ENCODE results near the gene CDC45.

The CDC45 gene

DNA sequence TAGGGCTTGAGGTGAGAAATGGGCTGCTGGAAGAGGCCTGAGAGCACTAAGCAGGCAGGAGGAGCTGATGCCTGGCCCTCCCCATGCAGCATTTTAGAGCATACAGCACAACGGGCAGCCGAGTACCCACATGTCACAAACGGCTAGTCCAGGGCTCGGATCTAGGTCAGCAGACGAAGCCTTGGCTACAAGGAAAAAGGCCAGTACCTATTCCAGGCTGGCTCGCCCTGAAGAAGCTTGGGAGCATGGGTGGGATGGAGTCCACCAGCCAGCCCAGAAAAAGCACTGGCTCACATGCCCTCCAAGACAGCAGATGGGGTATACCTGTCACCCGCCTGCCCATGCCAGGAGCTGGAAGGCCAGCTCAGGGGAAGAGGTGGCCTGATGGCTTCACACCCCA, 10.3 kb upstream of the CDC45 start:
- no peak for DNase-seq (ENCODE audit: low spot score)

- DNase-seq (ENCODE audit: low spot score), result no peak
These were observed 9.7 kb upstream of the CDC45 start for GRCh38 chr22:19470010-19470409.

DNA sequence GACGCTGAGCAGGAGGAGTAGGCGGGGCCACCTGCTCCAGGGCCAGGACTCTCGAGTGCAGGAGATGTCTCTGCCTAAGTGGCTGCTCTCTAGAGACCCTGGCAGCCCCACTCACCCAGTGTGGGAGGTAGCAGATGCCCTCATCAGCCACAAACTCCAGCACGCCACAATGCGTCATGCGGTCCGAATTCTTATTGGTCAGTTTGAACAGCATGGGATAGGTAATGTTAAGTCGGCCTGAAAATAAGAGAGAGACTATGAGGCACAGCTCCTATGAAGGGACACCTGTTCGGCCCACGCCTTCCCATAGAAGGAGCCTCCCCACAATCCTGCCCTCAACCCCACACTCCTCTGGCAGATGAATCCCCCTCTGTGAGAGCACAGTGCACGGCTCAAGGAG, 8.1 kb upstream of the CDC45 start:
- no peak for DNase-seq (ENCODE audit: low spot score)

GRCh38 chr22:19472233-19472632, 7.5 kb upstream of the CDC45 start:
- no peak for DNase-seq (ENCODE audit: low spot score)

GRCh38 chr22:19473578-19473977, 6.1 kb upstream of the CDC45 start:
- DNase-seq (ENCODE audit: low spot score), result peak; percentile 35

DNA sequence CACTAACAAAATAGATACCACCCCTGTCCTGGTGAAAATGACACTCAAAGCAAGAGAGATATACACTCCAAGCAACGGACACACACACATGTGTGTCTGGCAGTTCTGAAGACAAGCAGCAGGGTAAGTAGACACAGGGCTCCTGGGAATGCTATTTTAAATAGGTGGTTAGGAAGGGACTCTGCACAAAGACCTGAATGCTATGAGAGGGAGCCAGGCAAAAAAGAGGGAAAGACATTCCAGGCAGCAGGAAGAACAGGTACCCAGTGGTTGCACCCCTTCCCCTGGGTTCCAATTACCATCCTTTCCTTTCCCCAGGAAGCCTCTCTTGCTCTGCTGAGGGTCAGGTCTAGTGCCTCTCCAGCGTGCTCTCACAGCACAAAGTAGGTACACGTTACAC, 3.7 kb upstream of the CDC45 start:
- no peak for DNase-seq (ENCODE audit: low spot score)

DNA sequence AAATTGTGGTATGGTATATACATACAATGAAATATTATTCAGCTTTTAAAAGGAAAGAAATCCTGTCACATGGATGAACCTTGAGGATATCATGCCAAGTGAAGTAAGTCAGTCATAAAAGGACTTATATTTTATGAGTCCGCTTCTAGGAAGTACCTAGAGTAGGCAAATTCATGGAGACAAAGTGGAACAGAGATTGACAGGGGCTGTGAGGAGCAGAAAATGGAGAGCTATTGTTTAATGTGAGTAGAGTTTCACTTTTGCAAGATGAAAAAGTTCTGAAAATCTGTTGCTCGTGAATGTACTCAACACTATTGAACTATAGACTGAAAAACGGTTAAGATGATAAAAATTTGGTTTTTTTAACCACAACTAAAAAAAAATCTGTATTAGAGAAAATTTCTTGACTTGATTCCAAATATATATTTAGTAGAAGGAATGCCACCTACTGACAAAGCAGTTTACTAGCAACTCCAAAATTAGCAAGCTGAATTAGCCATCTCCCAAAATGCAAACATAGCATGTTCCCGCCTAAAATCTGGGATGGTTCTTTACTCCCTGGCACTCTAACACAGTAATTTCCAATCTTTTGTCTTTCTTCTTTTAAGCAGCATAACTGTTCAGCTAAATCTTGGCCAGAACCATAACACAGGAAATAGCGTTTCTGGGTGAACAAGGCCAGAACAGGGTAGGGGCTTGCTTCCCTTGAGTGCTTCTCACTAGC, 2.2 kb upstream of the CDC45 start:
- peak; percentile 62 for DNase-seq (ENCODE audit: low spot score)

GRCh38 chr22:19478045-19478900, 1.4 kb upstream of the CDC45 start:
- DNase-seq (ENCODE audit: low spot score), result peak; percentile 8

DNA sequence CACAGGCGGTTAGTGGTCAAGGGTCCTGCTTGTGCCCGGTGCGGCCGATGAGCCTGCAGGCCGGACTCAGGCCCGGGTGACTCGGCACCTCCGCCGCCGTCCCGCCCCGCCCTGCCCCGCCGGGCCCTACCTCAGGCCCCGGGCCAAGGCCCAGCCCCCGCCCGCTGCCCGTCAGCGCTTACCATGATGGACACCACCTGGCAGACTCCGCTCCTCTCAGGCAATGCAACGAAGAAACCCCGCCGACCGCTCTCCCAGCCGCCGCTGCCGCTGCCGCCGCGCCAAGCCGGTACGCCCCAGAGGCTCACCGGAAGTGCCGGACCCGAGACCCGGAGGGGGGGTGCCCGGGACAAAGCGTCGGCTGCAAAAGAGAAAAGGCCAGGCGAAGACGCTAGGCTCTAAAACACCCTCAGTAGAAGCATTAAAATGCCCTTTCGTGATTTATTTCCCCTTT, 792 bp upstream of the CDC45 start, which contains the start of gene UFD1:
UFD1 (minus strand) TSS at position 293 of the 454 bp plus-strand sequence; CDS start at position 185, 108 bp downstream.
- DNase-seq (ENCODE audit: low spot score), result peak; percentile 87

- no peak for DNase-seq (ENCODE audit: low spot score)
These were observed 451 bp downstream of the CDC45 start for GRCh38 chr22:19480173-19480568.

DNA sequence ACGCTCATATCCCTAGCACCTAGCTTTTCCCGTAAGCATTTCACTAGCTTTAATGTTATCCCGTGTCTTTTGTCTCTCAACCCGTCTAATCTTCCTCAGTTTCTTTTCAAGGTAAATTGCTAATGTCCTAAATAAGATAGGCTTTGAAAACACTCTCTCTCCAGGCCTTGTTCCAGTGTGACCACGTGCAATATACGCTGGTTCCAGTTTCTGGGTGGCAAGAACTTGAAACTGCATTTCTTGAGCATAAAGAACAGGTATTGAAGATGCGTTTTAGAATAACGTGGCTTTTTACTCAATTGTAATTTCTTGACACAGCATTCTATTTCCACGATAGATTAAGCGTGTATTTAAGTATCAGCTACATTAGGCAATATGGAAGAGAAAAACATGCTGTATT, 1.1 kb downstream of the CDC45 start:
- no peak for DNase-seq (ENCODE audit: low spot score)

DNA sequence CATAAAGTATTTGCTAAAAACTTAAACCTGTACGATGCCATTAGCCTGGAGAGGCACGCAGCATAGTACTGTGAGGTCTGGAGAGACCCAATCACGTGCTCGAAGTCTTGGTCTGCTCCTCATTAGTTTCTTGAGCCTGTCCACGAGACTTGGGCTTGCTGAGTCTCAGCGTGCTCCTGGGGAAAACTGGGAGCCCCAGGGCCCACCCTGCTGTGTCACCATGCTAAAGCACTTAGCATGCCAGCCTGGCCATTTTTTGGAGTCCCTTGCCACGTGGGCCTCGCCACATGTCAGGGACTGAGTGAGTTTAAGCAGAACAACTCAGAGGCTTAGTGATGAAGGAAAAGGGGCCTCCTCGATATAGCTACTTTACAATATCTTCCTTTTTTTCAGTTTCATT, 2.6 kb downstream of the CDC45 start:
- no peak for DNase-seq (ENCODE audit: low spot score)

DNA sequence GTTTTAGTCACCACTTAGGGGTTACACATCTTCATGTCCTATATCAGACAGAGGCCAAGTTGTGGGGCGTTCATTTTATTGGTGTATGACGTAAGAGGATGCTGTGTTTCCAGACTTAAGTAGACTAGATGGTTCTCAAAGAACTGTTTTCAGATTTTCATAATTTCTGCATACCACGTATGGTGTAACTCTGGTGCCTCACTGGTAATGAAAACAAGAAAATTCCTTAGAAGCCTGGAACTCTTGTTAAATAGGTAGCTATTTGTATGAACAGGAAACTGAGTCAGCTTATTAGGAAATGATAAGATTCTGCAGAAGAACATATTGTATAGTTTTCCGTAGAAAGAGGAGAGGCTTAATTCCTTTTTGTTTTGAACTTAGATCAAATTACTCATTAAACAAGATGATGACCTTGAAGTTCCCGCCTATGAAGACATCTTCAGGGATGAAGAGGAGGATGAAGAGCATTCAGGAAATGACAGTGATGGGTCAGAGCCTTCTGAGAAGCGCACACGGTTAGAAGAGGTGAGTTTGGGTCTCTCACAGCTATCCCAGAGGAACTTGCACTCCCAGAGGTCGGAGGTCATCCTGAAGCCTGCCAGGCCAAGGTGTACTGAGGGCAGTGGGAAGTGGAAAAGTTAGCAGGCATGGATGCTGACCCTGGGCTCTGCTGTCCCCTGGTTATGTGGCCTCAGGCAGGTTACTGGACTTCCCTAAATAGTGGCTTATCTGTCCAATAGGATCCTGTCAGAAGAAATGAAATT, 3.9 kb downstream of the CDC45 start:
- DNase-seq (ENCODE audit: low spot score), result no peak

GRCh38 chr22:19488285-19488684, 8.6 kb downstream of the CDC45 start:
- DNase-seq (ENCODE audit: low spot score), result no peak

GRCh38 chr22:19488884-19489843, 9.4 kb downstream of the CDC45 start:
- peak; percentile 38 for DNase-seq (ENCODE audit: low spot score)

- DNase-seq (ENCODE audit: low spot score), result no peak
These were observed 11.0 kb downstream of the CDC45 start for GRCh38 chr22:19490628-19491230.

DNA sequence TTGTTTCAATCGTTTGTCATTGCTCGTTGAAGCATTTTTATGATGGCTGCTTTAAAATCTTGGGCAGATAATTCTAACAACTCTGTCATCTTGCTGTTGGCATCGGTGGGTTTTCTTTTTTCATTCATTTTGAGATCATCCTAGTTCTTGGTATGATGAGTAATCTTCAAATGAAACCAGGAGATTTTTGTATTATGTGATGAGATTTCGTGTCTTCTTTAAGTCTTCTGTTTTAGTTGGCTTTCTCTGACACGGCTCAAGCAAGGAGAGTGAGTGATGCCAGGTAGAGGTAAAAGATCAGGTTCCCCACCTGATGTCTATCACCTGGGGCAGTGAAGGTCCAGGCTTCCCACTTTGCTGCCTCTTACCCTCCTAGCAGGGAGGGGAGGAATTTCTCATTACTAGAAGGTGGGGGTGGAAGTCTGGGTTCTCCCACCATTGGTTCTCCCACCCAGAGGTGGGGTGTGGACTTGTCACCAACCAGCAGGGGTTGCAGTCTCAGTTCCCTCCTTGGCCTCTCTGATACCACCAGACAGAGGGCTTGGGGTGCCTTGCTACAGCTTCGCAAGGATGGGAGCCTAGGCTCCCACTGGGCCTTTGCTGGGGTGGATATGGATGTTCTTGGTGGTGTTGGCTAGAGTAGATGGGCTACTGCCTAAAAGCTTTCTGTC, 12.9 kb downstream of the CDC45 start:
- DNase-seq (ENCODE audit: low spot score), result no peak

DNA sequence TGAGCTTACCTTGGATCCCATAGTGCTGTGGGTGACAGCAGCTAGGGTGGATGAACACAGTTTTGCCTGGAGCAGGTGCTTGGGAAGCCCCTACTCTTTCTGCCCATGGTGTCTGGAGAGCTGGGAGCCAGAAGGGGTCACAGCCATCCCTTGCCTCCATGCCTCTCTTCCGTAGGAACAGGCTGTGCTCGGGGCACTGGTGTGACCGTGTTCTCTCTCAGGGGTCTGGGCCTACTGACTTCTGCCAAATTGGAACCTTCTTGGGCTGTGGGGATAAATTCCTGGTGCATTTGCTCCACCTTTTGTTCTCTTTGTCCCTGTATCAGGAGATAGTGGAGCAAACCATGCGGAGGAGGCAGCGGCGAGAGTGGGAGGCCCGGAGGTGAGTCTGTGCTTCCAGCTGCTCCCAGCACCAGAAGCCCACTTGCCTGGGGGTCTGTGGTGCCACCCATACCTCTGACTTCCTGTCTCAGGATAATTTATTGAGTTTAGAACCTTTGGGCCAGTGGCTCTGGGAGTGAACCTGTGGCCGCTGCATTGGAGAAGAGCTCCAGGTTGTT, 14.4 kb downstream of the CDC45 start:
- no peak for DNase-seq (ENCODE audit: low spot score)

- DNase-seq (ENCODE audit: low spot score), result no peak
These were observed 15.0 kb downstream of the CDC45 start for GRCh38 chr22:19494676-19495173.

All from RKO (cell line).